Breast epithelium (tissue), 3 donors: Measurements from ENCODE around the gene OR5B21.

ENCODE experiments used
- CTCF ChIP-seq, 3 donors: fragments of 450-650 bp; IDR thresholded peaks; one replicate each; pipeline ENCODE4 v1.5.1; 2016 to 2017; ENCODE audit warnings: antibody characterized with exemption in 3 of 3, mild to moderate bottlenecking in 3 of 3, moderate library complexity in 3 of 3
- POLR2AphosphoS5 ChIP-seq, 3 donors: sonication (generic); formaldehyde crosslinking; IDR thresholded peaks; one replicate each; pipeline ENCODE4 v1.6.1; 2017; ENCODE audit warnings: antibody characterized with exemption in 3 of 3

- no peak for TF ChIP-seq CTCF (IDR thresholded peaks at IDR 0.05)
- no peak for TF ChIP-seq POLR2AphosphoS5 (IDR thresholded peaks at IDR 0.05)
These were observed 18.8 kb upstream of the OR5B21 start for GRCh38 chr11:58526721-58527120.
